Activated T-cell treated with anti-CD3 and anti-CD28 coated beads, Interleukin-2, amount 50 U/mL, for 24 hours (primary cell): ENCODE data around the gene ZGPAT.

Experiments used
- DNase-seq: peaks from one replicate; pipeline ENCODE4 v3.0.0-alpha.2; 2020
- H3K27ac Mint-ChIP-seq: 2 replicates; pipeline ENCODE4 v1.8.0; 2020; ENCODE audit warnings: mild to moderate bottlenecking, mixed read lengths
- H3K27me3 Mint-ChIP-seq: 2 replicates; pipeline ENCODE4 v1.8.0; 2020; ENCODE audit warnings: mixed read lengths
- H3K36me3 Mint-ChIP-seq: 2 replicates; pipeline ENCODE4 v1.8.0; 2020; ENCODE audit warnings: low read depth, mixed read lengths
- H3K4me1 Mint-ChIP-seq: 2 replicates; pipeline ENCODE4 v1.8.0; 2020; ENCODE audit warnings: low read depth, mixed read lengths
- H3K4me3 Mint-ChIP-seq: 2 replicates; pipeline ENCODE4 v1.8.0; 2020; ENCODE audit warnings: mild to moderate bottlenecking, moderate library complexity, mixed read lengths
- H3K9me3 Mint-ChIP-seq: 2 replicates; pipeline ENCODE4 v1.8.0; 2020; ENCODE audit warnings: mixed read lengths

ZGPAT gene

GRCh38 chr20:63686094-63686491, 21.7 kb upstream of the ZGPAT start:
- no peak for DNase-seq
- Mint-ChIP-seq H3K27ac (peak overlapping the region; percentile 73), H3K27me3 (no peaks in the 10 kb centered on the region), H3K36me3 (peaks cover 19% of the 10 kb centered on the region), H3K9me3 (no peaks in the 10 kb centered on the region), H3K4me1 (peaks cover 24% of the 10 kb centered on the region), H3K4me3 (no peak overlapping the region)

- peak; percentile 68 for DNase-seq
- Mint-ChIP-seq H3K9me3 (no peaks in the 10 kb centered on the region), H3K4me1 (peaks cover 24% of the 10 kb centered on the region), H3K27ac (peak overlapping the region; percentile 73), H3K36me3 (peaks cover 23% of the 10 kb centered on the region), H3K4me3 (no peak overlapping the region), H3K27me3 (no peaks in the 10 kb centered on the region)
Observed at GRCh38 chr20:63686492-63687321, 21.1 kb upstream of the ZGPAT start.

- H3K27me3 Mint-ChIP-seq, result no peaks in the 10 kb centered on the region
- H3K36me3 Mint-ChIP-seq, result peaks cover 26% of the 10 kb centered on the region
- H3K27ac Mint-ChIP-seq, result peak overlapping the region; percentile 26
- no peak overlapping the region for H3K4me3 Mint-ChIP-seq
- no peak for DNase-seq
- H3K4me1 Mint-ChIP-seq, result peaks cover 24% of the 10 kb centered on the region
- H3K9me3 Mint-ChIP-seq, result no peaks in the 10 kb centered on the region
Observed at GRCh38 chr20:63687419-63688178, 20.2 kb upstream of the ZGPAT start.

GRCh38 chr20:63688228-63689045, 19.4 kb upstream of the ZGPAT start:
- Mint-ChIP-seq H3K36me3 (peaks cover 29% of the 10 kb centered on the region), H3K9me3 (no peaks in the 10 kb centered on the region), H3K4me3 (no peak overlapping the region), H3K27me3 (no peaks in the 10 kb centered on the region), H3K4me1 (peaks cover 23% of the 10 kb centered on the region), H3K27ac (no peak overlapping the region)
- no peak for DNase-seq

GRCh38 chr20:63689046-63690002, 18.5 kb upstream of the ZGPAT start:
- Mint-ChIP-seq H3K36me3 (peaks cover 30% of the 10 kb centered on the region), H3K4me1 (peaks cover 20% of the 10 kb centered on the region), H3K27ac (no peak overlapping the region), H3K4me3 (no peak overlapping the region), H3K27me3 (no peaks in the 10 kb centered on the region), H3K9me3 (no peaks in the 10 kb centered on the region)
- no peak for DNase-seq

- no peak for DNase-seq
- Mint-ChIP-seq H3K36me3 (peaks cover 40% of the 10 kb centered on the region), H3K27me3 (no peaks in the 10 kb centered on the region), H3K27ac (no peak overlapping the region), H3K4me3 (no peak overlapping the region), H3K9me3 (no peaks in the 10 kb centered on the region), H3K4me1 (peaks cover 15% of the 10 kb centered on the region)
Observed at GRCh38 chr20:63690003-63690897, 17.6 kb upstream of the ZGPAT start.

GRCh38 chr20:63690898-63691710, 16.7 kb upstream of the ZGPAT start:
- no peaks in the 10 kb centered on the region for H3K27me3 Mint-ChIP-seq
- no peak overlapping the region for H3K4me3 Mint-ChIP-seq
- peak overlapping the region; percentile 5 for H3K27ac Mint-ChIP-seq
- peaks cover 19% of the 10 kb centered on the region for H3K4me1 Mint-ChIP-seq
- H3K36me3 Mint-ChIP-seq, result peaks cover 46% of the 10 kb centered on the region
- no peaks in the 10 kb centered on the region for H3K9me3 Mint-ChIP-seq
- no peak for DNase-seq

- peaks cover 47% of the 10 kb centered on the region for H3K36me3 Mint-ChIP-seq
- no peaks in the 10 kb centered on the region for H3K27me3 Mint-ChIP-seq
- peaks cover 18% of the 10 kb centered on the region for H3K4me1 Mint-ChIP-seq
- H3K4me3 Mint-ChIP-seq, result no peak overlapping the region
- DNase-seq, result no peak
- no peaks in the 10 kb centered on the region for H3K9me3 Mint-ChIP-seq
- H3K27ac Mint-ChIP-seq, result peak overlapping the region; percentile 33
Observed at GRCh38 chr20:63691711-63692435, 16.0 kb upstream of the ZGPAT start.

- peak overlapping the region; percentile 85 for H3K27ac Mint-ChIP-seq
- H3K4me3 Mint-ChIP-seq, result no peak overlapping the region
Observed at GRCh38 chr20:63692436-63693082, 15.3 kb upstream of the ZGPAT start.

GRCh38 chr20:63693083-63693732, 14.6 kb upstream of the ZGPAT start:
- Mint-ChIP-seq H3K27ac (peak overlapping the region; percentile 52), H3K4me3 (no peak overlapping the region), H3K9me3 (no peaks in the 10 kb centered on the region), H3K4me1 (peaks cover 23% of the 10 kb centered on the region), H3K36me3 (peaks cover 52% of the 10 kb centered on the region), H3K27me3 (no peaks in the 10 kb centered on the region)
- no peak for DNase-seq

More at GRCh38 chr20:63692436-63693082, 15.3 kb upstream of the ZGPAT start:
- Mint-ChIP-seq H3K36me3 (peaks cover 49% of the 10 kb centered on the region), H3K9me3 (no peaks in the 10 kb centered on the region), H3K27me3 (no peaks in the 10 kb centered on the region), H3K4me1 (peaks cover 19% of the 10 kb centered on the region)
- no peak for DNase-seq
